Upper lobe of left lung (tissue), 6 donors: ENCODE data around the gene ATP9A. TPM values are rescaled to one million over a fixed set of nuclear protein-coding genes. Genes with fewer than 3 reads are reported as not detected.

Experiments used
- ATAC-seq, 2 donors: fragments of 200-7000 bp; cut with Tn5 transposase; one replicate each; pipeline ENCODE4 v1.9.1; 2022; ENCODE audit warnings: mild to moderate bottlenecking in 2 of 2, moderate library complexity in 2 of 2; ENCODE audit not compliant: low FRiP score in 2 of 2
- DNase-seq, 2 donors: peaks; one replicate each; pipeline ENCODE4 v3.0.0-alpha.2; 2019 to 2020
- H3K27ac ChIP-seq, 4 donors: fragments of 200-600 bp; sonication (generic); one replicate each; pipeline ENCODE4 v1.5.1; 2016 to 2019
- H3K27me3 ChIP-seq, 4 donors: fragments of 200-600 bp; sonication (generic); one replicate each; pipeline ENCODE4 v1.5.1; 2017 to 2019
- H3K36me3 ChIP-seq, 4 donors: fragments of 200-600 bp; sonication (generic); one replicate each; pipeline ENCODE4 v1.5.1; 2016 to 2019
- H3K4me1 ChIP-seq, 4 donors: fragments of 200-600 bp; sonication (generic); one replicate each; pipeline ENCODE4 v1.5.1; 2018 to 2019
- H3K4me3 ChIP-seq, 4 donors: fragments of 200-600 bp; sonication (generic); one replicate each; pipeline ENCODE4 v1.5.1; 2017 to 2019; ENCODE audit warnings: mild to moderate bottlenecking in 2 of 4, moderate library complexity in 1 of 4
- H3K9me3 ChIP-seq, 4 donors: fragments of 200-600 bp; sonication (generic); one replicate each; pipeline ENCODE4 v1.5.1; 2018 to 2019
- CTCF ChIP-seq, 6 experiments: fragments of 450-650 bp in 4 of 6; fragments of 200-600 bp in 2 of 6; sonication (generic) in 2 of 6; IDR thresholded peaks; one replicate each; pipeline ENCODE4 v1.5.1; 2016 to 2019; ENCODE audit warnings: antibody characterized with exemption in 6 of 6
- EP300 ChIP-seq, 4 donors: sonication (generic); formaldehyde crosslinking; IDR thresholded peaks; one replicate each; pipeline ENCODE4 v1.5.1; 2017; ENCODE audit warnings: antibody characterized with exemption in 4 of 4, control low read depth in 2 of 4
- POLR2A ChIP-seq, 4 donors: fragments of 450-650 bp; IDR thresholded peaks; one replicate each; pipeline ENCODE4 v1.5.1; 2016 to 2017; ENCODE audit warnings: antibody characterized with exemption in 4 of 4, mild to moderate bottlenecking in 2 of 4
- POLR2AphosphoS5 ChIP-seq, 2 donors: sonication (generic); formaldehyde crosslinking; IDR thresholded peaks; one replicate each; pipeline ENCODE4 v1.5.1; 2017; ENCODE audit warnings: antibody characterized with exemption in 2 of 2
- WGBS, 2 donors: methylation state at CpG; one replicate each; pipeline ENCODE4 v1.1.5; 2017 to 2018; 5-methylcytosine and 5-hydroxymethylcytosine counted together
- total RNA-seq, 6 donors: library from RNA; depleted of rRNA in 4 of 6; stranded (reverse); fragments of >200 nt in 4 of 6; gene quantifications; one replicate each; pipeline versions ENCODE4 v1.1.0 to v1.2.1, GENCODE V29; 2016 to 2021
- donor health status: DM: no; HTN: no; CAD: no; lungs with moderate emphysema.
- donor health status: DM: no; HTN: yes; CAD: no; lungs with severe emphysema.

ATP9A gene
- total RNA-seq, 6 donors from 2014 or later = 15.7 to 31.3 (median 22.8) TPM

DNA sequence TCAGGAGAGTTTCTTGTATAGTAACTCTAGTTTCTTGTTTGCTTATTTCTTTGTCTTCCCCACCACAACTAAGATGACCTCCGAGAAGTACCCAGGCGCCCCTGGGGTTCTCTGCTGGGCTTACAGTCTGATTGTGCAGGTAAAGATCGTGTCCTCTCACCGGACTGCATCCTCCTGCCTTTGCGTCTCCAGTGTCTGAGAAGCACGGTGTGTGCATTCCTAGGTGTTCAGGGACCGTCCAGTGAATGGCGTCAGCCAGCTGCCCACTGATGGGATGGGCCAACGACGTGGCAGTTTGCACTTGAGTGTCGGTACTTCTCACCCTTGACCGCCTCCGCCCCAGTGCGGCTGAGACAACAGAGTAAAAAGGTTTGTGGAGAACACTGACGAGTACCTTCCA is 169.6 kb downstream of the ATP9A start:
- Histone ChIP-seq H3K27me3 (no peaks in the 10 kb centered on the region), H3K4me3 (no peak overlapping the region), H3K4me1 (peaks cover 8 to 14% (median 11%) of the 10 kb centered on the region in 4 donors), H3K36me3 (peaks cover 0 to 15% (median 2%) of the 10 kb centered on the region in 4 donors), H3K27ac (no peak overlapping the region), H3K9me3 (no peaks in the 10 kb centered on the region)
- WGBS, 2 donors = 88 to 91% methylated on average over 15 of the region's 15 CpGs
- ATAC-seq (no peak), DNase-seq (peak in 1 of 2 donors; percentile 24)
- no peak for TF ChIP-seq EP300 (IDR thresholded peaks at IDR 0.05)
- TF ChIP-seq POLR2AphosphoS5 (IDR thresholded peaks at IDR 0.05) = no peak
- TF ChIP-seq POLR2A (IDR thresholded peaks at IDR 0.05) = no peak
- TF ChIP-seq CTCF (IDR thresholded peaks at IDR 0.05) = no peak

DNA sequence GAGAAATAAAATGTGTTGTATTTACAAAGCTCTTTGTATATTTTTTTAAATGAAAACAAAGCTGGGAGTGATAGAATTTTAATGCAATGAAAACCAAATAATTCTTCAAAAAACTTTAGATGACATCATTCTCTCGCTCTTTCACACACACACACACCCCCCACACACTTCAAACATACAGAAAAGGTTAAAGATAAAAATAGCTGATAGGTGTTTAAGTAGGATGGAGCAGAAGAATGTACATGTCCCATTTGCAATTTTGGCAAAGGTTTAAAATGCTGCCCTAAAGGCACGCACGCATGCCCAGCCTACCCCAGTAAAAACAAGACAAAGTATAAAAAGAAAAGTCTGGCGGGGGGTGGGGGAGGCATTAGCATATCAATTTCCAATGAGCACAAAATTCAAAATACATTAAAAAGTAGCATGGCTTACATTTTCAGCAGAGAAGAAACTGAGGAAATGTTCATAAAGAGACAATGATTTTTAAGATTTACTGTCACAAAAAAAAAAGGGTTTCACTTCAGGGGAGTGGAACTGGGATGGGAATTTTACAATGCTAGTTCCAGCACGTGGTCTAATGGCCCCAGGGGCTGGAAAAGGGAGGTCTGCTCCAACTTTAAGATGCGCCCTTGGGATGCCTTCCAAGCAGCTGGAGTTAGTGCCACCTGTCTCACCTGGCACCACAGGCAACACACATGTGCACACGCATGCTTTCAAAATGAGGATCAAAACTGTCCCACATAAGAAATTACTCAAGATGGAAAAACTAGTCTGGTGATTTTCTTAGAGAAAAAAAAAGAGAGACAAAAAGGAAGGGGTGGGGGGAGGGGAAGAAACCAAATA is 170.6 kb downstream of the ATP9A start:
- 80 to 83% methylated on average over 7 of the region's 7 CpGs for WGBS, 2 donors
- no peak for ATAC-seq
- Histone ChIP-seq H3K36me3 (peaks cover 0 to 15% (median 2%) of the 10 kb centered on the region in 4 donors), H3K4me3 (no peak overlapping the region), H3K27me3 (no peaks in the 10 kb centered on the region), H3K27ac (no peak overlapping the region), H3K4me1 (peaks cover 8 to 14% (median 11%) of the 10 kb centered on the region in 4 donors), H3K9me3 (no peaks in the 10 kb centered on the region)
- TF ChIP-seq POLR2A (IDR thresholded peaks at IDR 0.05) (no peak), EP300 (IDR thresholded peaks at IDR 0.05) (no peak), CTCF (IDR thresholded peaks at IDR 0.05) (no peak), POLR2AphosphoS5 (IDR thresholded peaks at IDR 0.05) (no peak)
- no peak for DNase-seq

DNA sequence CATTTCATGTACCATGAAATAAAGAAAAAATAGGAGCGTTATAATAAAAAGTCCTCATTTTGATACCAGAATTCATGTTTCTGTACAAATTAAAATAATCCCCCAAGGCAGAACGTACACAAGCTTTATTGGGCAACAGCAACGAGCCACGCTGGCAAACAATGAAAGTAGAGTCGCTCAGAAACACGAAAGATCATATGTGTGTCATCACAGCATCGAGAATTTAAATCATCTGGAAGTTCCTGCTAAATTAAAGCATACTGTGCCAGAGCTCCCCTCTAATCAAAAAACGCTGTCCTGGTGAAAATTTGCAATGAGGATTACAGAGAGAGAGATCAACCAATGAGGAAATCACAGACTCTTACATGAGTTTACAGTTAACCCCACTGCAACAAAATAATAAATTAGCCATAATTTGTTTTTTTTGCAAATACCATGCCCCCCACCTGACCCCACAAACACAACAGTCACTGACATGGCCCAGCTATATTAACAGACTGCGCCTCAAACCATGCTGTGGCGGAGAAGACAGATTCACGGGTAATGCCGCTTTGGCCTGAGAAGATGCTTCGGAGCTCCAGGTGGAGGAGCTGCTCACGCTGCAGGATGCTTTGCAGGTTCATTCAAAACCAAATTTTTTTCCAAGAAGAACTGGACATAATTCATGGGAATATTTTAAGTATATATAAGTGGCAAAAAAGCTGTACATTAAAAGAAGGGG is 171.4 kb downstream of the ATP9A start:
- Histone ChIP-seq H3K4me1 (peaks cover 8 to 14% (median 11%) of the 10 kb centered on the region in 4 donors), H3K9me3 (no peaks in the 10 kb centered on the region), H3K27ac (no peak overlapping the region), H3K36me3 (peaks cover 0 to 15% (median 2%) of the 10 kb centered on the region in 4 donors), H3K27me3 (no peaks in the 10 kb centered on the region), H3K4me3 (no peak overlapping the region)
- ATAC-seq (no peak), DNase-seq (no peak)
- 90% methylated on average over 14 of the region's 14 CpGs for WGBS, 2 donors
- TF ChIP-seq CTCF (IDR thresholded peaks at IDR 0.05) = no peak
- no peak for TF ChIP-seq EP300 (IDR thresholded peaks at IDR 0.05)
- no peak for TF ChIP-seq POLR2AphosphoS5 (IDR thresholded peaks at IDR 0.05)
- no peak for TF ChIP-seq POLR2A (IDR thresholded peaks at IDR 0.05)

DNA sequence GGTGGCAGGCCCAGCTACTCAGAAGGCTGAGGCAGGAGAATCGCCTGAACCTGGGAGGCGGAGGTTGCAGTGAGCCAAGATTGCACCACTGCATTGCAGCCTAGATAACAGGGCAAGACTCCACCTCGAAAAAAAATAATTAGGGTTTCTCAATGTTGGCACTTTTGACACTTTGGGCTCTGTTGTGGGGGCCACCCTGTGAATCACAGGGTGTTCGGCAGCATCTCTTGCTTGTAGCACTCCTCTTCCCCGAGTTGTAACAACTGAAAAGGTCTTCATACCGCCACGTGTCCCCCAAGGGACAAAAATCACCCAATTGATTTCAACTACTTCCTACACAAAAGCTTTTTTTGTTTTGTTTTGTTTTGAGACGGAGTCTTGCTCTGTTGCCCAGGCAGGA is 172.4 kb downstream of the ATP9A start:
- H3K27ac ChIP-seq = no peak overlapping the region
- ATAC-seq (no peak), DNase-seq (no peak)
- no peaks in the 10 kb centered on the region for H3K27me3 ChIP-seq
- no peaks in the 10 kb centered on the region for H3K9me3 ChIP-seq
- TF ChIP-seq POLR2AphosphoS5 (IDR thresholded peaks at IDR 0.05) (no peak), POLR2A (IDR thresholded peaks at IDR 0.05) (no peak), EP300 (IDR thresholded peaks at IDR 0.05) (no peak), CTCF (IDR thresholded peaks at IDR 0.05) (no peak)
- 93% methylated on average over 8 of the region's 8 CpGs for whole genome bisulfite sequencing, 2 donors
- peaks cover 8 to 14% (median 11%) of the 10 kb centered on the region in 4 donors for H3K4me1 ChIP-seq
- no peak overlapping the region for H3K4me3 ChIP-seq
- peaks cover 0 to 8% (median under 1%) of the 10 kb centered on the region in 4 donors for H3K36me3 ChIP-seq
